IPS-18c (cell line): Measurements from ENCODE around the gene TUBA4B.

Source experiments
- H3K4me3 ChIP-seq: 2 replicates; pipeline ENCODE4 v1.7.0; 2013; ENCODE audit warnings: low read depth, mild to moderate bottlenecking, low read length, moderate library complexity; ENCODE audit not compliant: insufficient read depth
- H3K9me3 ChIP-seq: one replicate; pipeline ENCODE4 v1.6.1; 2013; ENCODE audit warnings: mild to moderate bottlenecking, low read length, moderate library complexity; ENCODE audit not compliant: control insufficient read depth, insufficient read depth

TUBA4B gene

GRCh38 chr2:219252900-219253752 lies at the start of gene TUBA4B:
TSS of gene TUBA4B (plus strand) at chr2:219253243. CDS start at chr2:219253408, 165 bp downstream.
- Histone ChIP-seq H3K9me3 (no peaks in the 10 kb centered on the region), H3K4me3 (peak within 1 kb of the TSS; percentile 45)

- no peaks in the 10 kb centered on the region for H3K9me3 ChIP-seq
- no peak overlapping the region for H3K4me3 ChIP-seq
Measured at GRCh38 chr2:219204425-219205164, 48.4 kb upstream of the TUBA4B start.

- no peak overlapping the region for H3K4me3 ChIP-seq
- no peaks in the 10 kb centered on the region for H3K9me3 ChIP-seq
Measured at GRCh38 chr2:219205165-219205538, 47.9 kb upstream of the TUBA4B start.

- peak overlapping the region; percentile 79 for H3K4me3 ChIP-seq
- no peaks in the 10 kb centered on the region for H3K9me3 ChIP-seq
Measured at GRCh38 chr2:219205981-219206327, 47.1 kb upstream of the TUBA4B start.

- Histone ChIP-seq H3K9me3 (no peaks in the 10 kb centered on the region), H3K4me3 (peak within 1 kb of the TSS; percentile 79)
Measured at GRCh38 chr2:219206328-219207133, 46.5 kb upstream of the TUBA4B start, which contains the start of gene ZFAND2B. TSS of gene ZFAND2B (plus strand) at chr2:219206782. CDS start at chr2:219206988, 206 bp downstream.

GRCh38 chr2:219207134-219207883 lies 45.7 kb upstream of the TUBA4B start:
- H3K9me3 ChIP-seq = no peaks in the 10 kb centered on the region
- peak overlapping the region; percentile 79 for H3K4me3 ChIP-seq

- Histone ChIP-seq H3K9me3 (no peaks in the 10 kb centered on the region), H3K4me3 (no peak overlapping the region)
Measured at GRCh38 chr2:219207884-219208740, 44.9 kb upstream of the TUBA4B start.

- Histone ChIP-seq H3K9me3 (no peaks in the 10 kb centered on the region), H3K4me3 (no peak overlapping the region)
Measured at GRCh38 chr2:219209236-219210195, 43.5 kb upstream of the TUBA4B start.

GRCh38 chr2:219210196-219210885 lies 42.7 kb upstream of the TUBA4B start:
- no peak overlapping the region for H3K4me3 ChIP-seq
- H3K9me3 ChIP-seq = no peaks in the 10 kb centered on the region

- no peak overlapping the region for H3K4me3 ChIP-seq
Measured at GRCh38 chr2:219210886-219211362, 42.1 kb upstream of the TUBA4B start.

GRCh38 chr2:219213026-219213415 lies 40.0 kb upstream of the TUBA4B start:
- no peaks in the 10 kb centered on the region for H3K9me3 ChIP-seq
- H3K4me3 ChIP-seq = no peak overlapping the region

More at GRCh38 chr2:219210886-219211362, 42.1 kb upstream of the TUBA4B start:
- no peaks in the 10 kb centered on the region for H3K9me3 ChIP-seq

GRCh38 chr2:219213486-219214071 lies 39.5 kb upstream of the TUBA4B start:
- Histone ChIP-seq H3K4me3 (no peak overlapping the region), H3K9me3 (no peaks in the 10 kb centered on the region)

GRCh38 chr2:219214141-219214540 lies 38.9 kb upstream of the TUBA4B start:
- H3K4me3 ChIP-seq = no peak overlapping the region
- no peaks in the 10 kb centered on the region for H3K9me3 ChIP-seq

- Histone ChIP-seq H3K9me3 (no peaks in the 10 kb centered on the region), H3K4me3 (no peak overlapping the region)
Measured at GRCh38 chr2:219214786-219215185, 38.3 kb upstream of the TUBA4B start.
